ENCODE data around the gene ERN1. TPM values are rescaled to one million over a fixed set of nuclear protein-coding genes. Genes with fewer than 3 reads are reported as not detected.
A peak's percentile ranks its signal among the peaks of the same experiment; 100 is the strongest.

Gene ERN1
- total RNA-seq, 1 donor from 2014 or later, result 22.1 TPM

DNA sequence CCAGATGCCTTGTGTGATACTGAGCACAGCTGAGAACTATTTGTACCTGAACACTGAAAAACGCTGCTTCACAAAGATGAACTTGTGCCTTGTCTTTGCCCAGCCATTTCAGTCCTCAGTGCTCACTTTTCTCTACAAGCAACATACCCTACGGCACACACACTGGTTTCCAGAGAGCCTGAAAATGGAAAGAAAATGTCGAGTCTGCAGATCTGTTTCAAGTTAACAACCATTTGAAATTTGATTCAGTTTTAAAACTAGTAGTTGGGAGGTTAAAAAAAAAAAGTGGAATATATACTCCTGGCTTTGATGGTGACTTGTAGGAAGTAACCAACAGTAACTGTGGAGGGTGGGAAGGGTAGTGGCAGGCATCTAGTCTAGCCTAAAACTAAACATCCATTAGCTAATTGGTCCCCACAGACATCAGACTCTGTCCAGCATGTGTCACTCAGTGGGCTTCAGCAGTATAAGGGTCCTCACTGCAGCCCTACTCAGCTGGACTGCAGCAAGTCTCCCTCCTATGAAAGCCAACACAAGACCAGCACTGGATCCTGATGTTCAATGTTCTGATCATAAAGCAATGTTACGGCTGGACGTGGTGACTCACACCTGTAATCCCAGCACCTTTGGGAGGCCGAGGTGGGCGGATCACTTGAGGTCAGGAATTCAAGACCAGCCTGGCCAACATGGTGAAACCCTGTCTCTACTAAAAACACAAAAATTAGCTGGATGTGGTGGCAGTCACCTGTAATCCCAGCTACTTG, 27.1 kb downstream of the ERN1 start:
- DNase-seq (ENCODE audit: low read depth), result no peak
- no peak for FAIRE-seq
- peaks cover 2% of the 10 kb centered on the region for H3K36me3 ChIP-seq (ENCODE audit: control insufficient read depth, insufficient read depth, low read length)
- TF ChIP-seq, protein P1, sequence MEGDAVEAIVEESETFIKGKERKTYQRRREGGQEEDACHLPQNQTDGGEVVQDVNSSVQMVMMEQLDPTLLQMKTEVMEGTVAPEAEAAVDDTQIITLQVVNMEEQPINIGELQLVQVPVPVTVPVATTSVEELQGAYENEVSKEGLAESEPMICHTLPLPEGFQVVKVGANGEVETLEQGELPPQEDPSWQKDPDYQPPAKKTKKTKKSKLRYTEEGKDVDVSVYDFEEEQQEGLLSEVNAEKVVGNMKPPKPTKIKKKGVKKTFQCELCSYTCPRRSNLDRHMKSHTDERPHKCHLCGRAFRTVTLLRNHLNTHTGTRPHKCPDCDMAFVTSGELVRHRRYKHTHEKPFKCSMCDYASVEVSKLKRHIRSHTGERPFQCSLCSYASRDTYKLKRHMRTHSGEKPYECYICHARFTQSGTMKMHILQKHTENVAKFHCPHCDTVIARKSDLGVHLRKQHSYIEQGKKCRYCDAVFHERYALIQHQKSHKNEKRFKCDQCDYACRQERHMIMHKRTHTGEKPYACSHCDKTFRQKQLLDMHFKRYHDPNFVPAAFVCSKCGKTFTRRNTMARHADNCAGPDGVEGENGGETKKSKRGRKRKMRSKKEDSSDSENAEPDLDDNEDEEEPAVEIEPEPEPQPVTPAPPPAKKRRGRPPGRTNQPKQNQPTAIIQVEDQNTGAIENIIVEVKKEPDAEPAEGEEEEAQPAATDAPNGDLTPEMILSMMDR (IDR thresholded peaks at IDR 0.05; ENCODE audit: insufficient read depth, low read length, severe bottlenecking), result no peak
- no peak overlapping the region for H3K4me3 ChIP-seq (ENCODE audit: low read depth, low read length)
- no peaks in the 10 kb centered on the region for H3K27me3 ChIP-seq (ENCODE audit: control insufficient read depth, insufficient read depth, low read length)

DNA sequence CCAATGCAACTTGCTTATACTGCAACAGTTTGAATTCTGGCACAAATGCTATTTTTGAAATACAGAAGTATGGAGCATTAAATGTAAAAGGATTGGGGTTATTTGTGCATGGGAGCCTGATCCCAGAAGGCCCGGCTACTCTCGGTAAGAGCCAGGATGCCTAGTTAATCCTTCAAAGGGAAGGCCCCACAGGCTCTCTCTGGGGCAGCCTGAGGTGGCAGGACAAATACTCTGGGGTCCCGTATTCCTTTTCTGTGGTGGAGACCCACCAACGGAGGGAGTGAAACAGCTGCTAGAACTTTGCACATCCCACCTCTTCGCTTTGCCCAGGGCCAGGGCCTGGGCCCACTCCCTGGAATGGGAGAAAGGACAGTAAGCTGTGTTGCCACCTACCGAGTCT, 30.4 kb downstream of the ERN1 start:
- DNase-seq (ENCODE audit: low read depth) (no peak), FAIRE-seq (no peak)
- Histone ChIP-seq H3K36me3 (ENCODE audit: control insufficient read depth, insufficient read depth, low read length) (peaks cover 4% of the 10 kb centered on the region), H3K4me3 (ENCODE audit: low read depth, low read length) (no peak overlapping the region), H3K27me3 (ENCODE audit: control insufficient read depth, insufficient read depth, low read length) (no peaks in the 10 kb centered on the region)
- TF ChIP-seq, protein P1 (IDR thresholded peaks at IDR 0.05; ENCODE audit: insufficient read depth, low read length, severe bottlenecking), result no peak

DNA sequence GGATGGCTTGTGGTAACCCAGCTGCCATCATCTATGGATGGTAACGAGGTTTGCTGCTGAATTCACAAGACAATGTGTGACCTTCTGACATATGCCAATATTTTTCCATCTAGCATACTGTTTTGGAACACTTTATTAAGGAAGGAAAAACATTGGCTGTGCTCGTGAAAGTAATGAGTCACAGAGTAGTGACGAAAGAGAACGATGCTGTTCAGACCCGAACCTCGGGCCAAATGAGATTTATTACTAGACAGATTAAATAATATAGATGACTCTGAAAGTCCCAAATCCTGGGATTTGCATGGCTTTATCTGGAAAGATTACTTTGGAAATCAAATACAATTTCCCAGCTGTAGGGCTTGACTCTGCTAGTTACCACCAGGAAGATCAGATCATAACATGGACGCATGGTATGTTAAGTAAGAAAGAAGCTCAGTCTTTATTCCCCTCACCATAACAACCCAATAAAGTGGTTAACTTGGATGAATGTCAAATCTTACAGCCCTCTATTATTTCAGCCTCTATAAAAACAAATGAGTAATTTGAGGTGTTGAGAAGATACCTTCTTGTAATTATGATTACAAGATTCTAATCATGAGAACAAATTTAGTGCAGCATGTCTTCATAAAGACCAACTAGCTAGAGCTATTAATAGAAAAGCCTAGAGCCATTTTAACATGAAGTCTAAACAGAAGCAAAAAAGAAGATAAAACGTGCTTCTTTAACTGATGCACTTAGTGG, 32.6 kb downstream of the ERN1 start:
- peaks cover 4% of the 10 kb centered on the region for H3K36me3 ChIP-seq (ENCODE audit: control insufficient read depth, insufficient read depth, low read length)
- FAIRE-seq, result no peak
- TF ChIP-seq, protein P1 (IDR thresholded peaks at IDR 0.05; ENCODE audit: insufficient read depth, low read length, severe bottlenecking), result no peak
- no peaks in the 10 kb centered on the region for H3K27me3 ChIP-seq (ENCODE audit: control insufficient read depth, insufficient read depth, low read length)
- DNase-seq (ENCODE audit: low read depth), result no peak
- H3K4me3 ChIP-seq (ENCODE audit: low read depth, low read length), result no peak overlapping the region

DNA sequence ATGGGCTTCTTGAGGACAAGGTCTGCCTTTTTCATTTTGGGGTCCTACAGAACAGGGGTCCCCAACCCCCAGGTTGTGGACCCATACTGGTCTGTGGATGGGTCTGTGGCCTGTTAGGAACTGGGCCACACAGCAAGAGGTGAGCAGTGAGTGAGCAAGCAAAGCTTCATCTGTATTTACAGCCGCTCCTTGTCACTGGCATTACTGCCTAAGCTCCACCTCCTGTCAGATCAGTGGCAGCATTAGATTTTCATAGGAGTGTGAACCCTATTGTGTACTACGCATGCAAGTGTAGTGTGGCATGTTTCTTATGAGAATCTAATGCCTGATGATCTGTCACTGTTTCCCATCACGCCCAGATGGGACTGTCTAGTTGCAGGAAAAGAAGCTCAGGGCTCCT, 33.9 kb downstream of the ERN1 start:
- peaks cover 6% of the 10 kb centered on the region for H3K36me3 ChIP-seq (ENCODE audit: control insufficient read depth, insufficient read depth, low read length)
- no peaks in the 10 kb centered on the region for H3K27me3 ChIP-seq (ENCODE audit: control insufficient read depth, insufficient read depth, low read length)
- FAIRE-seq (peak; percentile 13), DNase-seq (ENCODE audit: low read depth) (no peak)
- TF ChIP-seq, protein P1 (IDR thresholded peaks at IDR 0.05; ENCODE audit: insufficient read depth, low read length, severe bottlenecking), result no peak
- no peak overlapping the region for H3K4me3 ChIP-seq (ENCODE audit: low read depth, low read length)

DNA sequence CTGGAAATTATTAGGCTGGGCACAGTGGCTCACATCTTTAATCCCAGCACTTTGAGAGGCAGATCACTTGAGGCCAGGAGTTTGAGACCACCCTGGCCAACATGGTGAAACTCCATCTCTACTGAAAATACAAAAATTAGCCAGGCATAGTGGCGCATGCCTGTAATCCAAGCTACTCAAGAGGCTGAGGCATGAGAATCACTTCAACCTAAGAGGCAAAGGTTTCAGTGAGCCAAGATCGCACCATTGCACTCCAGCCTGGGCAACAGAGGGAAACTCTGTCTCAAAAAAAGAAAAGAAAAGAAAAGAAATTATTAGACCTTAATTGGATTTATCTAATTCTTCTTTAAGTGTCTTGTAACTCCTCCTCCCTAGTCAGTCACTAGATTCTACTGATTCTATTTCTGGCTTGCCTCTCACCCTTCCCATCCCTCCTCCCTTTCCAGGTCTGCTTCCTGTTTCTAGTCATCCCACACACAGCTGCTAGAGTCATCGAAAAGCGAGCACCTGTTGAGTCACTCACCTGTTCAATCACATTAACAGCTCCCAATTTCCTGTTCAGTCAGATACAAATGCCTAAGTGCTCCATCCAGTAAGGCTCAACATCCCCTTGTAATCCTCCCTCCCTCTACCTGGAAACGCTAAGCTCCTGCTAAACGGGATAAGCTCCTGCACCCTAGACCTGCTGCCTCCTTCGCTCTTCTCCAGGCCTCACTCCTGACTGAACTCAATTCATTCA, 34.6 kb downstream of the ERN1 start:
- H3K36me3 ChIP-seq (ENCODE audit: control insufficient read depth, insufficient read depth, low read length), result peaks cover 6% of the 10 kb centered on the region
- H3K27me3 ChIP-seq (ENCODE audit: control insufficient read depth, insufficient read depth, low read length), result no peaks in the 10 kb centered on the region
- FAIRE-seq, result peak; percentile 32
- peak; percentile 97 for DNase-seq (ENCODE audit: low read depth)
- no peak overlapping the region for H3K4me3 ChIP-seq (ENCODE audit: low read depth, low read length)
- TF ChIP-seq, protein P1 (IDR thresholded peaks at IDR 0.05; ENCODE audit: insufficient read depth, low read length, severe bottlenecking), result no peak
